ENCODE results near the gene LRP1B.

- TF ChIP-seq CTCF (IDR thresholded peaks at IDR 0.05) = no peak
- no peak for TF ChIP-seq EZH2 (IDR thresholded peaks at IDR 0.05; ENCODE audit: borderline replicate concordance, insufficient read depth, low read depth, low read length, poor library complexity, severe bottlenecking)
Observed at GRCh38 chr2:141911485-141912066, 219.2 kb downstream of the LRP1B start.
